Erythroblast (primary cell): ENCODE measurements around the gene ZBTB20.

Experiments
- DNase-seq, 2 experiments: peaks; one replicate each; lab custom pipeline; 2025; lab: John Stamatoyannopoulos, UW
- GATA1 ChIP-seq: IDR thresholded peaks from 2 replicates; pipeline ENCODE4 v1.6.1; 2011; ENCODE audit warnings: low read depth, mild to moderate bottlenecking, control low read depth, low read length, moderate library complexity
- POLR2A ChIP-seq: IDR thresholded peaks from 2 replicates; pipeline ENCODE4 v1.6.1; 2011; ENCODE audit warnings: mild to moderate bottlenecking, low read length

Gene ZBTB20

DNA sequence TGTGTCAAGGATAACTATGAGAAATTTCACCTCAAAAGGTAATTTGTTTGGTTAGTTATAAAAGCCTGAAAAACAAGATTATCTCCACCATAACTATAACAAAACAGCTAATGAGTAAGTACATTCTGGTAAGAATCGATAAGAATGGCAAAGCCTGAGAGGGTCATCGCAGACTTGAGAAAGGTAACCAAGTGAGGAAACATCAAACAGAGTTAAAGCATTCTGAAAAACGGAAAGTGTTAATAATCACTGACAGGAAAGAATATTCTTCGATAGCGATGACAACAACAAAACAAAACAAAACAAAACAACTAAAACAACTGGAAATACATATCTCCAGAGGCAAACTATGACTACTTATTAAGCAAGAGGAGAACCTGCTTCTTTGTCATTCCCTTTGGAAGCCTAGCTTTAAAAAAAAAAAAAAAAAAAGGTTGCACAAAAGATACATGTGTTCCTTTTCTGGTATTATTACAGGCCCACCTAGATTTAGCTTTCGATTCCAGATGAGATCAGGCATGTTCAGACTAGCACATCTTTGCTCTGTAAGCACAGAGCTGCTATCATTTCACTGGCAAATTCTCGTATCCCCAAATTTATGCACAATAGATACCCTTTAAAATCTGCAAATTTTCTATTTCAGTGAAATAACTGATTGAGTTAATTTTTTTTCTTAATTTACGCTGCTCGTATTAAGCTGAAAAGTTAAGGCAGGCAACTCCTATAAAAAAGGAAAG is 697.6 kb downstream of the ZBTB20 start:
- no peak for DNase-seq
- no peak for TF ChIP-seq GATA1

DNA sequence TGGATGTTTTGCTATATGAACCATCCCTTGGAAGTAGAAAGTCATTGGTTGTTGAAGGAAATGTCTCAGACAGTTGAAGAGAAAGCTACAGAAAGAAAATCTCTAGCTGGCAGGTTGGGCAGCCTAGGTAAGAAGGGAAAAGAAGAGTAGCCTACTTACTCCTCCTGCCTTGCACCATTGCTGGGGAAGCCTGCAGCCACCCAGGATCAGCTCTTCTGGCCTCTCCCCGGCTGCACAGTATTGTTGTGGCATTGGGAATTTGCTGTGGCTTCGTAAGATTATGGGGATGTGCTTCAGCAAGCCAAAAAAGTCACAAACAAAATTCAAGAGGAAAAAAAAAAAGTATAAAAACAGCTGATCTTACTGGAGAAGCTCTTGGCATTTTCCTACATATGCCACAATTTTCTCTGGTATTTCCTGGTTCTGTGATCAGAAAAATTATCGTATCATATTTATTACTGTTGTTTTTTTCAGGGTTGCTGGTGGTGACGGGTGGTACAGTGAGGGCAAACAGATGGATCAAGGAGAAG is 699.1 kb downstream of the ZBTB20 start:
- TF ChIP-seq GATA1: no peak
- no peak for TF ChIP-seq POLR2A
- DNase-seq: no peak

DNA sequence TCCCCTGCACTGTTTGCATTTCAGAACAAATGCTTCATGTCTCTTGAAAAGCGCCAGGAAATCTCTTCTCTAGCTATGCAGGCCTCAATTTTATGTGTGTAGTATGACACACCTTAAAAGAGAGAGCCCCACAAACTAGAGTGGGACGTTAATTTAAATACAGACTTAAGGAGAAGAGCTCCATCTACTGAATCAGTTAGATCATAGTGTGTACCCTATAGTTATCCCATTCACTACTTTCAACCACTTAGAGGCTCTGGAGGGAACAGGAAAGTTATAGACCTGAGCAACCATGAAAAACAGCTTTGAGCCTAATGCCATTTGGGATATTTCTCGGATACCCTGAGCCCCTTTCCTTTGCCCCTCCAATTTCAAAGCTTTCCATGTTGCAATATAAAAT is 699.5 kb downstream of the ZBTB20 start:
- TF ChIP-seq GATA1: no peak
- TF ChIP-seq POLR2A: no peak
- no peak for DNase-seq

DNA sequence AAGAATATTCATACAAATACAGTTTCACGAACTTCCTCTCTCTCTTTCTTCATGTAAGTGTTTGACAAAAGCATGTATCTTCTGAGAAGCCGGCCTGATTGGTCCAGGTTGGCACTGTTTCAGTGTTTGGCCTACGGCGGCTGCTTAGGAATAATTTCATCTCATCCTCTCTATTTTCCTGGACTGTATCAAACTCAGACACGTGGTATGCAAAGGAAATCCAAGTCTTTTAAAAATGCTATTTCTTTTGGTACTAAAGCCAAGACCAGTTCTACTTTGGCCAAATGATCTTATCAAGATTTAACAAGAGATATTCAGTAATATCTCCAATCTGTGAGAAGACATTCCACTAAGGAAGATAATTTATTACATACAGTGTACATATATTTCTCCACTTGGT is 700.5 kb downstream of the ZBTB20 start:
- no peak for TF ChIP-seq GATA1
- TF ChIP-seq POLR2A: no peak
- no peak for DNase-seq

DNA sequence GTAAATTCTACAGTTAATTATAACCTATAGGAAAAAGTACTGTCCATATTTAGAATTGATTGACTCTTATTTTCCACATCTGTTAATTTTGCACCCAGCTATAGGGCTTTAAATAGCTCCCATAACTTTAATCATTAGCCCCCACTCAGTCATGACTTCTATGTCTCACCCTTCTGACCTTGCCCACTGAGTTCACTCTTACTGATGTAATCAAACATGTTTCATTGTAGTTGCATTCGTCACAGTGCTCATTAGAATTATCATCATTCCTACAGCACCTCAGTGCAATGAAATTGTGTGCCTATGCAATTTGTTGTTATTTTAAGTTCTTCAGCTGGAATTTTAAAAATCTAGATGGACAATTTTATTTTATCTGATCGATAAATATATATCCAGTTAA is 701.9 kb downstream of the ZBTB20 start:
- no peak for DNase-seq
- TF ChIP-seq GATA1 (no peak), POLR2A (no peak)

DNA sequence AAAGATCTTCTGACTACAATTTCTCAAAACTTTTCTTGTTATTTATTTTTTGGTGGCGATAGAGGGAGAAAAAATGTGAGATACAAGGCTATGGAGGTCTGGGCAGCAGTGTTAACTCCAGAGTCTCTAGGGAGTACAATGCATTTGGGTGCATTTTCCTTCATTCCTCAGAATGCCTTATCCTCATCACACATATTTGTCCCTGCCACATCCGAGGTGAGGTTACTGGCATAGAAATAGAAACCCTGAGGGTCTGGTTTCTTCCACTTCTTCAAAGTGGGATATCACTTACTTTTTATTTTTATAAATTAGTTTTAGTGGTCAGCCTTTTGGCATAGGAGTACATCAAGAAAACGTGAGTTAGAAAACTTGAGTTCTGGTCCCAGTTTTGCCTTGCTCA is 702.9 kb downstream of the ZBTB20 start:
- DNase-seq: no peak
- TF ChIP-seq POLR2A: no peak

DNA sequence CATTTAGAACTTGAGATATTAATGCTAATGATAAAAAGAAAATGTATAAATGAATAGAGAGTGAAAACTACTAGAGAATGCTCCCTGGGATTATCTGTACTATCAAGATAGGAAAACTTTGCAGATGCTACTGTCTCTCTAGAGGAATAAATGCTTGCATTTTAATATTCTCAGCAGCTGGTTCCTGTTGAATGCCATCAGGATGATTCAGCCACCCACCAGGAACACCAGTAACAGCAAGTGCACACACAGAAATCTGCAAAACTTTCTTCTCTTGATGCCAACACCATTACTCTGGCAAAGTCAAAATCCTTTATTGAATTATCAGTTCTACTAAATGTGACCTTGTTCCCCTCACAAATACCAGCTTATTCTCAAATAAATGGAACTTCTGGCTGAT is 704.8 kb downstream of the ZBTB20 start:
- DNase-seq: no peak
- TF ChIP-seq GATA1: no peak
- TF ChIP-seq POLR2A: no peak

DNA sequence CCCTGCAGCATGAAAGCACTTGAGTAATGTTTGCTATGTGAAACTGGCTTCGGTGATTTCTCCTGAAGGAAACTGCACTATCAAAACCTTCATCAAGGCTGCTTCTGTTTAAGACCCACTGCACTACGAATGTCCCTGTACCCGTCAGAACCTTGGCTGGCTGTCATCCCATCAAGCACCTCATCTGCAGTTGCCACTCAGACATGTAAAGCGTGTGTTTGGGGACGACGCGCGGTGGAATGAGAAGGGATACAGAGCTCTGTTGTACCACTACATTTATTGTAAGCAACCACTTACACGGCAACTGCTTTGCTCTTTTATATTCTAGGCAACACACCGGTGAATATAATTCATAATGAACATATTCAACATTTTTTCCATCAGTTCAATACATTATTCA is 705.7 kb downstream of the ZBTB20 start:
- no peak for DNase-seq
- TF ChIP-seq POLR2A (no peak), GATA1 (no peak)

DNA sequence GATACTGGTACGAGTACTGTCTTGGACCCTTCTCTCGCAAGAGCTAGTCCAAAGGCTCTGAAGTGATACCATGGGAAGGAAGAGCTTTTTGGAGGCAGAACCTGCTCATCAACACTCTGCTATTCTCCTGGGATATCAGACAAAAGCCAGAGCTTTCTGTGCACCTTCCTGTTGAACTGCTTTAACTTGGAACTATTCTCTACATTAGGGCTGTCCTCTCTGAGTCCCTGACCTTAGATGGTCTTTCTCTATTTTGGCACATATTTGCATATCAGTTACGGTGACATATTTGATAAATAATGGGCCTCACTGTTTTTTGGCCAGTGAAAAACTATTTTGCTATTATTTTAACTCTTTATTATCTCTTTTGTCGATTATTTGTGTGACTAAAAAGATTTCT is 706.4 kb downstream of the ZBTB20 start:
- TF ChIP-seq GATA1: no peak
- no peak for TF ChIP-seq POLR2A
- DNase-seq: no peak

DNA sequence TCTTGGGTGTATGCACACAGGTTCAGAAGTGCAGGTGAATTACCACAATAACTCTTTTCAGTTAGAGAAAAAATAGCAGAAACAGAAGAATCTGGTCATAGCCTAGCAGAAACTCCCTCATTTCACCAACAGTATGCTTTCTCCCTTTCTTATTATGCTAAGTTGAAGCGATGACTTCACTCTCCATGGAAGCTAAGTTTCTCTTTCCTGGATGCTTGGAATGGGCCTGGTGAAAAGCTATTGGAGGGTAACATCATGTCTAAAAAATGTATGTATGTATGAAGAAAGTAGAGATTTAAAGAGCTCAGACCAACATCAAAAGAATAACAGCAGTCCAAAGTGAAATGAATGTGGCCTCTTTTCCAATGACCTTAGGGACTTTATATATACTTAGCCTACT is 707.8 kb downstream of the ZBTB20 start:
- no peak for DNase-seq
- TF ChIP-seq POLR2A (no peak), GATA1 (no peak)

DNA sequence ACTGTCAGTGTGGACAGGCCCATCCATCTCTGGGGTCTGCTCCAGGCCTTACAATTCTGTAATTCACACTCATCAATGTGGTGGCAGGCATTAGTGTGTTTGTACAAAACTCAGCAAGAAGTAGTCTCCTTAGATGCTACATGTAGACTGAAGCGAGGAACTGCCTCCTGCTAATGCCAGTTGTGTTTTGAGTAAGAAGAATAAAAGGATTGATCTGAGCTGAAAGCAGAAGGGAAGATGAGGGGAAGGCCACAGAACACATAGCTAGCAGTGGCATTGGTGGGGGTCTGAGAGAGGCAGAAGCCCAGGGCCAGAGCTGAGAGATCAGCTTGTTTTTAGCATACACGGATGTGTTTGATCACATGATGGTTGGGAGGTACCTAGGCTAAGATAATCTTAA is 709.2 kb downstream of the ZBTB20 start:
- TF ChIP-seq POLR2A (no peak), GATA1 (no peak)

DNA sequence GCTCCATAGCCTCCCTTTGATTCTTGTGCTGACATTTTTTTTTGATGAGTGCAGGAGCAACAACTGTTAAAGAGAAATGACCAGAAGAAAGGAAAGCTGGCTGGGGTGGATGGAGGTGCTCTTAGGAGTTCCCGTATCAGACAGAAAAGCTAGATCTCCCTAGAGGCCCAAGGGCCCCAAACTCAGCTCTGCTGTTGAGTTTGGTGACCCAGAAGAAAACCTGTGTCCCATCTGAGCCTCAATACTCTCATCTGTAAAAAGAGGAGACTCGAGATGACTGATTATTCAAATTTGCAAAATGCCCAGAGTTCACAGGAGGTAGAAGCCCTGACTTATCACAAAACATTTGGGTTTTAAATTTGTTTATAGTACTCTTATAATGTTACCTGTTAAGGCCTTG is 710.9 kb downstream of the ZBTB20 start:
- no peak for TF ChIP-seq GATA1
- TF ChIP-seq POLR2A: no peak
- DNase-seq: no peak

More for the DNA sequence above, 709.2 kb downstream of the ZBTB20 start:
- DNase-seq: no peak

DNA sequence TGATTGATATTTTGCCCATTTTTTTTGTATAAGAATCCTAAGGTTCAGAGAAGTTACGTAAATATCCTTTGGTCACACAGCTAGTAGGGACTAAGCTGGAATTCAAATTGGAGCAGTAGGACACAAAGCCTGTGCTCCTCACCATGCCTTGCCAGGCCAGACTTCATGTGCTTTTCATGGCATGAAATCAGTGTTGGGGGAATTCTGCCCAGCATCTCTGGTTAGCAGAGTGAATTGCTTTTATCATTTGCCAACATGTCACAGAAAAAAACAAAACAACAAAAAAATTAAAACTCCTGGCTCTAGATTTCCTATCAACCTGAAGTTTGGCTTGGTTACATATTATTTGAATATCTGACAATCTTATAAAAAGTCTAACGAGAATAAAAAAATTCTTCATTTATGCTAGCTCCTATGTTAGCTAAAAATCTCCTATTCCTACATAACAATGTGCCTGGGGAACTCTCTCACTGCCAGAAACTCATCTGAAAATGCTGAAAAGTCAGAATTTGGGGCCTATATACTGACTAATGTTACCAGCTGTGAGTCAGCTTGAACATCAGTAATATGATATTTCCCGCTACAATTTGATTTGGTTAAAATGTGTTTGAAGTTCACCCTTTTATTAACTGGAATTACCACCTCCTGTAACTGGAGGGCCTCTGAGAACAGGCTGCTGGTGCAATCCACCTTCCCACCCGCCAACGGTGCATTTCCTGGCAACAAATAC is 711.5 kb downstream of the ZBTB20 start:
- TF ChIP-seq POLR2A (no peak), GATA1 (no peak)
- no peak for DNase-seq

DNA sequence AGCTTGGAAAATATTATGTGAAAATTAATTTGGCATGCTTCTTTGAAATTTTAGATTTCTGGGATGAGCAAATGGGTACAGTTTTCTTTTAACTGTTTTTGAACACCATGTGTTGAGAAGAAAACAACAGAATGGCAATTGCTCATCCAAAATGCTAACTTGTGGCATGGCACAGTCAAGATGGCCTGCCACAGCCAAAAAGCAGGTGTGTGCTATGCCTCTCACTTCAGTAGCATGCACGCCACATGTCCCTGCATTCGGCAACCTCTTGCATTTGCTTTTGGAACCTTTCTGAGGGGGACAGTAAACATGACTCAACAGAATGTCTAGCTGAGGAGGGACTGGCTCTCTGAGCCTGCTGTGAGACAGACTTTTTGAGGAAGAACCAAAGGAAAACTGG is 714.8 kb downstream of the ZBTB20 start:
- DNase-seq: no peak
- TF ChIP-seq GATA1: no peak
- TF ChIP-seq POLR2A: no peak

DNA sequence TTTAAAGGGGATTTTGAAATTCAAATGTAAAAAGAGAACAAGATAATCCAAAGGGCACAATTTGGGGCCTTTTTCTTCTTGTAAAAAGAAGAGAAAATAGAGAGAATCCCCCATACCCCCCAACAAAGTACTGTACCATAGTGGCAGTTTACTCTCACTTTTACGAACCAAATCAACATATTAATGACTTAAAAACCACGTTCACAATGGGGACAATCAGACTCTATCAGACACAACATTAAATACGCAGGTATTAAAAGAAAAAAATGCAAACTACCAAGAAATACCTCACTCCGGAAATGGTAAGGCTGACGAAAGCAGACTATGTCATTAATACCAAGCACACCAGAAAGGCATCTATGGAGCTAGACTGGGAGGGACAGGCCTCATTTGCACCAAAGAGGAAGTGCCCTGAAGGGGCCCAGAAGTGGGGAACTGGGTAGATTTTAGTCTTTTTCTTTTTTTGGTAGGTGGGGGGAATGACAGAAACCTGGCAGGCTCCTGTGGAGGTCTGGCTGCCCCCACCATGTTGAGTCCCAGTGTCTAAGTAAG is 719.0 kb downstream of the ZBTB20 start:
- TF ChIP-seq GATA1: no peak
- TF ChIP-seq POLR2A: no peak

More for the DNA sequence above, 719.0 kb downstream of the ZBTB20 start:
- DNase-seq: no peak
